Measurements from ENCODE around the gene PLXDC2.

Gene PLXDC2

GRCh38 chr10:20158086-20158485, 341.9 kb downstream of the PLXDC2 start:
- no peaks in the 10 kb centered on the region for H3K4me1 ChIP-seq (ENCODE audit: insufficient read depth, low read length, severe bottlenecking)
- no peak overlapping the region for H3K4me3 ChIP-seq (ENCODE audit: low read depth, low read length, poor library complexity, severe bottlenecking)
- no peaks in the 10 kb centered on the region for H3K79me2 ChIP-seq (ENCODE audit: insufficient read depth, low read length)
- no peak for TF ChIP-seq EZH2 (IDR thresholded peaks at IDR 0.05; ENCODE audit: borderline replicate concordance, low read length)
- no peak for TF ChIP-seq CTCF (IDR thresholded peaks at IDR 0.05; ENCODE audit: low read length)
- no peak overlapping the region for H3K9ac ChIP-seq (ENCODE audit: low read length)
- no peaks in the 10 kb centered on the region for H4K20me1 ChIP-seq (ENCODE audit: insufficient read depth, low read length)
- no peaks in the 10 kb centered on the region for H3F3A ChIP-seq (ENCODE audit: insufficient read depth, low read length)
- no peaks in the 10 kb centered on the region for H3K27me3 ChIP-seq (ENCODE audit: insufficient read depth, low read length)
- H3K9me2 ChIP-seq (ENCODE audit: low read depth, low read length), result no peaks in the 10 kb centered on the region
- H3K4me2 ChIP-seq (ENCODE audit: low read length), result no peak overlapping the region
- no peaks in the 10 kb centered on the region for H3K36me3 ChIP-seq (ENCODE audit: insufficient read depth, low read length)
- H3K27ac ChIP-seq (ENCODE audit: low read depth, low read length, poor library complexity, severe bottlenecking), result no peak overlapping the region
- no peaks in the 10 kb centered on the region for H3K9me3 ChIP-seq (ENCODE audit: low read length)
- H2AFZ ChIP-seq (ENCODE audit: low read length), result no peak overlapping the region

GRCh38 chr10:20162123-20162522, 345.9 kb downstream of the PLXDC2 start:
- TF ChIP-seq CTCF (IDR thresholded peaks at IDR 0.05; ENCODE audit: low read length) (no peak), EZH2 (IDR thresholded peaks at IDR 0.05; ENCODE audit: borderline replicate concordance, low read length) (no peak)
- H4K20me1 ChIP-seq (ENCODE audit: insufficient read depth, low read length), result no peaks in the 10 kb centered on the region
- no peaks in the 10 kb centered on the region for H3K27me3 ChIP-seq (ENCODE audit: insufficient read depth, low read length)
- no peak overlapping the region for H3K9ac ChIP-seq (ENCODE audit: low read length)
- no peak overlapping the region for H3K27ac ChIP-seq (ENCODE audit: low read depth, low read length, poor library complexity, severe bottlenecking)
- H3K9me3 ChIP-seq (ENCODE audit: low read length), result no peaks in the 10 kb centered on the region
- no peak overlapping the region for H3K4me2 ChIP-seq (ENCODE audit: low read length)
- no peaks in the 10 kb centered on the region for H3K36me3 ChIP-seq (ENCODE audit: insufficient read depth, low read length)
- no peaks in the 10 kb centered on the region for H3K4me1 ChIP-seq (ENCODE audit: insufficient read depth, low read length, severe bottlenecking)
- no peaks in the 10 kb centered on the region for H3F3A ChIP-seq (ENCODE audit: insufficient read depth, low read length)
- H2AFZ ChIP-seq (ENCODE audit: low read length), result no peak overlapping the region
- no peaks in the 10 kb centered on the region for H3K79me2 ChIP-seq (ENCODE audit: insufficient read depth, low read length)
- H3K9me2 ChIP-seq (ENCODE audit: low read depth, low read length), result no peaks in the 10 kb centered on the region
- H3K4me3 ChIP-seq (ENCODE audit: low read depth, low read length, poor library complexity, severe bottlenecking), result no peak overlapping the region

- no peak for TF ChIP-seq EZH2 (IDR thresholded peaks at IDR 0.05; ENCODE audit: borderline replicate concordance, low read length)
- TF ChIP-seq CTCF (IDR thresholded peaks at IDR 0.05; ENCODE audit: low read length), result no peak
- H3K4me2 ChIP-seq (ENCODE audit: low read length), result no peak overlapping the region
- H3K27ac ChIP-seq (ENCODE audit: low read depth, low read length, poor library complexity, severe bottlenecking), result no peak overlapping the region
- no peak overlapping the region for H3K9ac ChIP-seq (ENCODE audit: low read length)
- H3K27me3 ChIP-seq (ENCODE audit: insufficient read depth, low read length), result no peaks in the 10 kb centered on the region
- H3K79me2 ChIP-seq (ENCODE audit: insufficient read depth, low read length), result no peaks in the 10 kb centered on the region
- H3K36me3 ChIP-seq (ENCODE audit: insufficient read depth, low read length), result no peaks in the 10 kb centered on the region
- H3K9me3 ChIP-seq (ENCODE audit: low read length), result no peaks in the 10 kb centered on the region
- H4K20me1 ChIP-seq (ENCODE audit: insufficient read depth, low read length), result no peaks in the 10 kb centered on the region
- no peak overlapping the region for H2AFZ ChIP-seq (ENCODE audit: low read length)
- H3K4me1 ChIP-seq (ENCODE audit: insufficient read depth, low read length, severe bottlenecking), result no peaks in the 10 kb centered on the region
- no peaks in the 10 kb centered on the region for H3F3A ChIP-seq (ENCODE audit: insufficient read depth, low read length)
- no peaks in the 10 kb centered on the region for H3K9me2 ChIP-seq (ENCODE audit: low read depth, low read length)
- no peak overlapping the region for H3K4me3 ChIP-seq (ENCODE audit: low read depth, low read length, poor library complexity, severe bottlenecking)
These were observed 350.0 kb downstream of the PLXDC2 start for GRCh38 chr10:20166096-20166675.
